Esophagus squamous epithelium (tissue), 4 donors: ENCODE results near the gene INSL3.

Source experiments
- CTCF ChIP-seq, 6 experiments: fragments of 450-650 bp in 4 of 6; fragments of 200-600 bp in 2 of 6; sonication (generic) in 2 of 6; IDR thresholded peaks; one replicate each; pipeline ENCODE4 v1.5.1; 2016 to 2019; ENCODE audit warnings: antibody characterized with exemption in 6 of 6, mild to moderate bottlenecking in 4 of 6, moderate library complexity in 4 of 6
- POLR2A ChIP-seq, 4 donors: fragments of 450-650 bp; IDR thresholded peaks; one replicate each; pipeline ENCODE4 v1.6.1; 2017; ENCODE audit warnings: antibody characterized with exemption in 4 of 4, mild to moderate bottlenecking in 4 of 4, moderate library complexity in 3 of 4

- TF ChIP-seq CTCF (IDR thresholded peaks at IDR 0.05) (no peak), POLR2A (IDR thresholded peaks at IDR 0.05) (no peak)
Observed at GRCh38 chr19:17834350-17835181, 13.2 kb upstream of the INSL3 start.
